Measurements from ENCODE around the gene TMEM11. TPM values are rescaled to one million over a fixed set of nuclear protein-coding genes. Genes with fewer than 3 reads are reported as not detected.

TMEM11 gene
- total and polyA plus RNA-seq, 2 of the 8 experiments (the other 6 are each of a cell fraction or from before 2014, with no cell fraction given): 33.3 to 90.4 TPM

DNA sequence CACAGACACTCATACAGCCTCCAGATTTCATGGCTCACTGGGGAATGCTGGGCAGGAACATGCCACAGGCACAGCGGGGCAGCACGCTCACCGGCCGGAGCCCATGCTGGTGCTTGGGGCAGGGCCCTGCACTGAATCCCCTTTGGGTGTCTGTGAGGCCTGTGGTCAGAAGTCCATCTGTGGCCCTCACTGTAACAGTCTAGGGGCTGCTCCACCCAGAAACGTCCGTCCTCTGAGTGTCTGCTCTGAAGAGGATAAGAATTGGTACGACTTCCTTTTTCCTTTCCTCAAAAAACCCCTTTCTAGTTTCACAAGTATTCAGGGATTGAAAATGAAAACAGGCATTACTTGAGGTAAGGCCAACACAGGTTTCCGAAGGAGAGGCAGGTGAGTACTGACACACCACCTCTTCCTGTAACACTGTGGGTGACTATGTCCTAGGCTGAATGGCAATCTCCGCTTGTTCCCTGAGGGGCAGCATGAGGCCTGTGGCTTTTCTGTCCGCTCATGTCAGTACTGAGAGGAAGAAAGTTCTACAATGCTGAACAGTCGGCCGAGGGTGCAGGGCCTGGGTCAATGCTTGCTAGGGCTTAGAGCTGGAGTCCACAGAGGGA lies 42.5 kb downstream of the TMEM11 start:
- H3K4ac ChIP-seq (replicated peaks; ENCODE audit: insufficient read length, low read depth, low read length): no peak overlapping the region
- no peaks in the 10 kb centered on the region for H4K20me1 ChIP-seq (replicated peaks in 1 of 2; ENCODE audit: control insufficient read depth in 1 of 2, insufficient read depth in 2 of 2, low read length in 2 of 2)
- no peak overlapping the region; a peak in 1 of 7 replicates for H3K9ac ChIP-seq (replicated peaks in 1 of 4; ENCODE audit: extremely low read depth in 1 of 4, low read depth in 3 of 4, low read length in 3 of 4)
- no peak overlapping the region for H3K23ac ChIP-seq (ENCODE audit: insufficient read length)
- H2AK5ac ChIP-seq (ENCODE audit: low read depth, low read length): no peak overlapping the region
- H2AFZ ChIP-seq (ENCODE audit: low read length): no peak overlapping the region
- CTCF ChIA-PET (ENCODE audit: partially characterized antibody): interaction anchor here (0.9 kb wide), 1 partner anchor 12 kb away, joined by 3 read pairs; no protein-coding TSS in a partner anchor
- no peak for DNase-seq (ENCODE audit: low read depth in 1 of 2, low spot score in 2 of 2)
- no peak overlapping the region for H4K8ac ChIP-seq (ENCODE audit: extremely low read depth, insufficient read depth, low read length)
- H2BK120ac ChIP-seq (replicated peaks; ENCODE audit: low read depth, low read length): no peak overlapping the region
- WGBS, 2 experiments (ENCODE audit: extremely low coverage in 1 of 2, insufficient coverage in 1 of 2, insufficient read length in 1 of 2, insufficient replicate concordance in 2 of 2, low coverage in 1 of 2, low lambda C conversion rate in 2 of 2, missing lambda C conversion rate in 1 of 2): 92% methylated on average over 12 of the region's 12 CpGs; no CpG with 5 or more reads in 1 of the 2 experiments
- no peak overlapping the region for H3K4me2 ChIP-seq (ENCODE audit: insufficient read depth in 1 of 2, low read depth in 2 of 2, low read length in 2 of 2)
- POLR2A ChIA-PET (ENCODE audit: partially characterized antibody): no interaction called here
- FAIRE-seq: no peak
- H3K79me1 ChIP-seq (ENCODE audit: low read depth, low read length): no peaks in the 10 kb centered on the region; the same call in 1 of the 2 replicates
- H3K4me3 ChIP-seq (ENCODE audit: extremely low read depth in 1 of 4, insufficient read depth in 2 of 4, low read depth in 3 of 4, low read length in 4 of 4): no peak overlapping the region
- no peaks in the 10 kb centered on the region for H3K27me3 ChIP-seq (replicated peaks in 1 of 4; ENCODE audit: control insufficient read depth in 3 of 4, extremely low read depth in 1 of 4, insufficient read depth in 3 of 4, low read length in 3 of 4)
- no peaks in the 10 kb centered on the region for H3K9me3 ChIP-seq (ENCODE audit: insufficient read depth in 2 of 2, low read depth in 1 of 2, low read length in 1 of 2)
- H3K4me1 ChIP-seq (replicated peaks in 1 of 4; ENCODE audit: control insufficient read depth in 3 of 4, insufficient read depth in 4 of 4, low read length in 3 of 4): no peaks in the 10 kb centered on the region
- H3K23me2 ChIP-seq (ENCODE audit: low read depth, low read length): no peaks in the 10 kb centered on the region
- H3K56ac ChIP-seq (replicated peaks; ENCODE audit: insufficient read length, low read depth, low read length): no peak overlapping the region
- H3K18ac ChIP-seq (ENCODE audit: extremely low read depth, low read length): no peak overlapping the region
- H2BK15ac ChIP-seq (ENCODE audit: low read length): no peak overlapping the region
- H3K79me2 ChIP-seq (ENCODE audit: control insufficient read depth in 1 of 2, insufficient read depth in 2 of 2, low read length in 2 of 2): no peaks in the 10 kb centered on the region
- H2BK12ac ChIP-seq (ENCODE audit: low read depth, low read length): no peak overlapping the region
- H2BK5ac ChIP-seq (ENCODE audit: low read depth, low read length): no peak overlapping the region
- H2BK20ac ChIP-seq (ENCODE audit: low read length): no peak overlapping the region
- H3K14ac ChIP-seq (ENCODE audit: insufficient read length): no peak overlapping the region
- TF ChIP-seq CBX8 (IDR thresholded peaks at IDR 0.05; ENCODE audit: borderline replicate concordance, low read depth, low read length) (no peak), YY1 (IDR thresholded peaks at IDR 0.05; ENCODE audit: low read depth, low read length) (no peak), POLR2A (IDR thresholded peaks at IDR 0.05; ENCODE audit: control extremely low read depth in 1 of 2, low read depth in 2 of 2, low read length in 2 of 2) (no peak), SP1 (IDR thresholded peaks at IDR 0.05; ENCODE audit: low read depth, low read length) (no peak), CHD1 (IDR thresholded peaks at IDR 0.05; ENCODE audit: low read depth, low read length) (no peak), EZH2 (IDR thresholded peaks at IDR 0.05; ENCODE audit: low read depth, low read length, severe bottlenecking) (no peak), SRF (IDR thresholded peaks at IDR 0.05; ENCODE audit: low read depth, low read length) (no peak), SIX5 (IDR thresholded peaks at IDR 0.05; ENCODE audit: low read depth, low read length) (no peak)
- TF ChIP-seq, protein P1, sequence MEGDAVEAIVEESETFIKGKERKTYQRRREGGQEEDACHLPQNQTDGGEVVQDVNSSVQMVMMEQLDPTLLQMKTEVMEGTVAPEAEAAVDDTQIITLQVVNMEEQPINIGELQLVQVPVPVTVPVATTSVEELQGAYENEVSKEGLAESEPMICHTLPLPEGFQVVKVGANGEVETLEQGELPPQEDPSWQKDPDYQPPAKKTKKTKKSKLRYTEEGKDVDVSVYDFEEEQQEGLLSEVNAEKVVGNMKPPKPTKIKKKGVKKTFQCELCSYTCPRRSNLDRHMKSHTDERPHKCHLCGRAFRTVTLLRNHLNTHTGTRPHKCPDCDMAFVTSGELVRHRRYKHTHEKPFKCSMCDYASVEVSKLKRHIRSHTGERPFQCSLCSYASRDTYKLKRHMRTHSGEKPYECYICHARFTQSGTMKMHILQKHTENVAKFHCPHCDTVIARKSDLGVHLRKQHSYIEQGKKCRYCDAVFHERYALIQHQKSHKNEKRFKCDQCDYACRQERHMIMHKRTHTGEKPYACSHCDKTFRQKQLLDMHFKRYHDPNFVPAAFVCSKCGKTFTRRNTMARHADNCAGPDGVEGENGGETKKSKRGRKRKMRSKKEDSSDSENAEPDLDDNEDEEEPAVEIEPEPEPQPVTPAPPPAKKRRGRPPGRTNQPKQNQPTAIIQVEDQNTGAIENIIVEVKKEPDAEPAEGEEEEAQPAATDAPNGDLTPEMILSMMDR (IDR thresholded peaks at IDR 0.05; ENCODE audit: control extremely low read depth in 1 of 3, insufficient read depth in 1 of 3, low read depth in 1 of 3, low read length in 3 of 3): no peak
- H4K91ac ChIP-seq (replicated peaks; ENCODE audit: insufficient read length, low read length): no peak overlapping the region
- H3K27ac ChIP-seq (ENCODE audit: low read depth, low read length): no peak overlapping the region
- no peaks in the 10 kb centered on the region; a peak in 1 of 8 replicates for H3K36me3 ChIP-seq (ENCODE audit: control insufficient read depth in 2 of 4, insufficient read depth in 4 of 4, low read length in 3 of 4)
- H4K5ac ChIP-seq (ENCODE audit: insufficient read length, low read depth, low read length): no peak overlapping the region

Measured in H1 (cell line).